Activated T-cell treated with anti-CD3 and anti-CD28 coated beads for 48 hours (primary cell): ENCODE measurements around the gene DGCR2.

Source experiments
- DNase-seq: peaks from one replicate; pipeline ENCODE4 v3.0.0-alpha.2; 2020; ENCODE audit warnings: low read depth

The DGCR2 gene

DNA sequence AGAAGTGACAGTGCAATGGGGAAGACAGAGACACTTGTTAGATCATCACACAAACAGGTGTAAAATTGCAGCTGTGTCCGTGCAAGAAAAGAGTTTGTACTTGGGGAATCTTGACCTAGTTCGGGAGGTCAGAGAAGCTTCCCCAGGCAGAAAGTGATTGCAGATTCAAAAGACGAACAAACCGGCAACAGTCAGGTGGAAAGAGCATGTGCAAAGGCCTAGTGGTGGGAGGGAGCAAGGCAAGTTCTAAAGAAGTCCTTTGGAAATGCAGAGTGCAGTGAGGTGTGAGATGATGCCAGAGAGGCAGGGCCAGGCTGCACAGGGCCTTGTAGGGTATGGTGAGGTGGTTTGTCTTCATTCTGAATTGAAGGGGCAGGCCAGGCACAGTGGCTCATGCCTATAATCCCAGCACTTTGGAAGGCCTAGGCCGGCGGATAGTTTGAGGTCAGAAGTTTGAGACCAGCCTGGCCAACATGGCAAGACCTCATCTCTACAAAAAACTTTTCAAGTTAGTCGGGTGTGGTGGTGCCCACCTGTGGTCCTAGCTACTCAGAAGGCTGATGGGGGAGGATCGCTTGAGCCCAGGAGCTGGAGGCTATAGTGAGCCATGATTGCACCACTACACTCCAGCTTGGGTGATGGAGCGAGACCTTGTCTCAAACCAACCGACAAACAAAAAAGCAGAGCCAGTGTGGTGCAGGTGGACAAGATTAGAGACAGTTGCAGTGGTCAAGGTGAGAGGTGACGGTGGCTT lies 24.2 kb upstream of the DGCR2 start:
- DNase-seq: no peak

- peak; percentile 34 for DNase-seq
Measured at GRCh38 chr22:19143967-19144400, 21.8 kb upstream of the DGCR2 start.

- DNase-seq: no peak
Measured at GRCh38 chr22:19143212-19143611, 21.0 kb upstream of the DGCR2 start.

- no peak for DNase-seq
Measured at GRCh38 chr22:19142394-19142793, 20.2 kb upstream of the DGCR2 start.

DNA sequence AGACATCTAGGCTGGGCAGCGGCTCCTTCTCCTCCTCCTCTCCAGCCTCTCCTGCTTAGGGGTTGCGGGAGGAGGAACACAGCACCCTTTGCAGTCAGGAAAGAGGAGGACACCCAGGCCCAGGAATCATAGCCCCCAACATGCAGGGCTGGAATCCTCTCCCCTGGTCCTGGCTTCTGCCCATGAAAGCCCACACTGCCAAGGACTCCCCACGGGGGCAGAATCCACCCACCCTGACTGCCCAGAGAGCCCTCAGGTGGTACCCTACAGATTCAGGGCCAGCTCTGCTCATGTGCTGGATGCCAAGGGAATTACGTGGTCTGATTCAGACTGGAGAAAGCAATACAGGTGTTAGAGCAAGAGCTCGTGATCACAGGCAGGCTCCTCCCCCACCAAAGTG lies 17.8 kb upstream of the DGCR2 start:
- no peak for DNase-seq

DNA sequence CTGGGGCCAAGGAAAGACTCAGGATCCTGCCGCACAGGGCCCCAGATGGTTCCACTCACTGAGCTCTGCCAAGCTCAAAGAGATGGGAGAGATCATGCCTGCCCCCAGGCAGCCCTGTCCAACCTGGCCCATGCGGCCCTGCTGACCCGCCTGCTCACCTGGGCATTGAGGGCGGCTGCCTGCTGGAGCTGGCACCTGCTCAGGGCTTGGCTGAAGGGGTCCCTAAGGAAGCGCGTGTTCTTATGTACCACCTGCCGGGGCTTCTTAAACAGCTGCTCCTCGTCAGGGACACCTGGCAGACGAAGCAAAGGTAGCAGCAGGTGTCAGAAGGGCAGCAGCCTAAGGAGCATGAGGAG lies 16.8 kb upstream of the DGCR2 start:
- no peak for DNase-seq

DNA sequence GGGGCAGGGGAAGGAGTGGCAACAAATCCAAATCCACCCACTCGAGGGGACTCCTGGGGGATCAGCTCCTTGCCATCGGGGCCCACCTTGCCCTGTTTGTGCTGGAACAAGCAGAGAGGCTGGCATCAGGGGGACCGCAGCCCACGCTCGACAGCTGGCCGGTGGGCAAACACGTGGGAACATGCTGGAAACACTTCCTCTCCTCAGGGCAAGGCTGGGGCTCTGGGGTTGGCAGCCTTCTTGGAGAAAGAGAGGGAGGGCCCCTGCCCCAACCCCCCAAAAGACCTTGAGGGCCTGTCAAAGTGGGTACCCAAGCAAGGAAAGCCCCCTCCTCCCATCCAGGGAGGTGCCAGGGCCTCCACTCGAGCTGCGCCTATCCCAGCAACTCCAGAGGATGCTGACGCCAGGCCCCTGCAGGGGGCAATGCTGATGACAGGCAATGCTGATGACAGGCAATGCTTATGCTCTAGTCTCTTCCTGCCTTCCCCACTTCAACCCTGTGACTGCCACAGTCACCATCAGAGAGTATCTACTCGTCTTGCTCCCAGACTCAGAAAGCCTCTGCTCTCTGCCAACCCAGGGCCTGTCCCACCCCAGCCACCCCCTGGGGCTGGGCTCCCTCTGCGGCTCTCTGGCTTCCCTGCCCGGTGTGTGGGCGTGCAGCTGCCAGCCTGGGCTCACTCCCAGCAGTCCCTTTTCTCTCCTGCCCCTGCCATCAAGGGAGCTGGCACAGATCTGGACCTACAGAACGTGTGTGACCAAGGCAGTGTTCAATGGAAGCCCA lies 16.2 kb upstream of the DGCR2 start:
- DNase-seq: no peak

- no peak for DNase-seq
Measured at GRCh38 chr22:19137384-19138216, 15.4 kb upstream of the DGCR2 start.

DNA sequence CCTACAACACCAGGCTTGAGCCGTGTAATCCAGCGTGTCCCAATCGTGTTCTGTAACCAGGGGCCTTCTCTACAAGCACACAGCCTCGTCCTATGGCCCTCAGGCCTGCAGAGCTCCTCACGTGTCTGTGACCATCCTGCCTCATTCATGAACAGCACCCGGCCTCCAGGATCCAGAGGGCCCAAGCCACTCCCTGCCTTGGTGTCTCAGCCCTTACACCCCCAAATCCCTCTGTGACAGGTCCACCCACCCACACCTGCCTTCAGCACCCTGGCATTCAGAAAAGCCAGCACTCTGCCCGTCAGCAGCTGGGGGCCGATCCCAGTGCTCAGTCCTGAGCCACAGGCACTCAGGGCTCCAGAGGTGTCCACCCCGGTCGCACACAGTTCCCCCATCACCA lies 14.7 kb upstream of the DGCR2 start:
- DNase-seq: no peak

DNA sequence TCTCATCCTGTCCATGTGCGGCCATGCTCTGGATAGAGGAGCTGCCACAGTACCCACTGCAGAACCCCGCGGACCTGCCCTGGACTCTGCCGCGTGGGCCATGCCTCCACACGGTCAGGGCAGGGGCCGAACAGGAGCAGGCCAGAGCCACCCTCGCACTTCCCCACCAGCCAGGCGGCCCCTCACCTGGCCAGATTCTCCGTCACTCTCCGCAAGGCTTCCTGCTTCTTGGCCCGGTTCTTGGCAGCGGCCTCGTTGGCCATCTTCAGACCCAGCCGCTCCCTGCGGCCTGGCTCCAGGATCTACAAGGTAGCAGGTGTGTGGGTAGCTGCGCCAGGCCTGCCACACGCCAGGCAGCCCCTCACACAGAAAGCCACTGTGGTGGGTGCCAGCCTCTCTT lies 12.7 kb upstream of the DGCR2 start:
- no peak for DNase-seq

- DNase-seq: no peak
Measured at GRCh38 chr22:19134176-19134831, 12.1 kb upstream of the DGCR2 start.

DNA sequence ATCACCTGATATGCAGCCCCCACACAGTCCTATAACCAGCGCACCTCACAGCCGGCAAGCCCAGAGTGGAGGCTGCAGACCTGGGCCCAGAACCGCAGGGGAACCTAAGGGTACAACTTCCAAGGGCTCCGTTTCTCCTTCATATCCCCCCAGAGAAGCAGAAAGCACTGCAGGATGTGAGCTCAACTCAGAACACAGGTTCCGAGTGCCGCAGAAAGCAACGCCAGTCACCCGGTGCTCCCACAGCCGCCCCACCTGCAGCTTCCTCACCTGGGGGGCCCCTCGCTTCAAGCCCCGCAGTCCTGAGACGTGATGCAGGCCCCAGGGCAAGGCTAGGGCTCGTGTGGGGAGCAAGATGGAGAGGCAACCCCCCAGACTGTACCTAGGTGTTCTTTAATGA lies 11.3 kb upstream of the DGCR2 start:
- DNase-seq: no peak

GRCh38 chr22:19132693-19133400 lies 10.6 kb upstream of the DGCR2 start:
- no peak for DNase-seq

- DNase-seq: no peak
Measured at GRCh38 chr22:19132153-19132552, 9.9 kb upstream of the DGCR2 start.

GRCh38 chr22:19131685-19132015 lies 9.4 kb upstream of the DGCR2 start:
- no peak for DNase-seq

- no peak for DNase-seq
Measured at GRCh38 chr22:19130959-19131684, 8.9 kb upstream of the DGCR2 start, which contains the start of gene TSSK2. TSSK2 (plus strand) TSS chr22:19131308; CDS start chr22:19131400, 92 bp downstream.

DNA sequence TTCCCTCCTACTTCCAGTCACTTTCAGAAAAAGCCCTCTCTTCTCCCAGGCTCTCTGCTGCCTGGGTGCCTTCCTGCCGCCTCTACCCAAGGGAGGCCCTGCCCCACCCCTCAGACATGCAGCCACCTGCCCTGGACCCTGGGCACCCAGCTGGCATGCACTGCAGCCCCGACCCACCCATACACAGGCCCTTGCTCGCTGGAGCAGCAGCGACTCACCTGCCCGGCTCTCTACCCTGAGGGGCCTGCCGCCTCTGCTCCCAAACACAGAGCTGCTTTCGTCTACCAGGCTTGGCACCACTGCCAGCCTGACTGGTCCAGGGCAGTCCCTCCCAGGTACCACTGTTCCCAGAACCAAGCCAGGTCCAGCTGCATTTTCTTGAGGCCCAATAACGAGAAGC lies 7.7 kb upstream of the DGCR2 start:
- no peak for DNase-seq

GRCh38 chr22:19128946-19129727 lies 6.9 kb upstream of the DGCR2 start:
- DNase-seq: no peak

DNA sequence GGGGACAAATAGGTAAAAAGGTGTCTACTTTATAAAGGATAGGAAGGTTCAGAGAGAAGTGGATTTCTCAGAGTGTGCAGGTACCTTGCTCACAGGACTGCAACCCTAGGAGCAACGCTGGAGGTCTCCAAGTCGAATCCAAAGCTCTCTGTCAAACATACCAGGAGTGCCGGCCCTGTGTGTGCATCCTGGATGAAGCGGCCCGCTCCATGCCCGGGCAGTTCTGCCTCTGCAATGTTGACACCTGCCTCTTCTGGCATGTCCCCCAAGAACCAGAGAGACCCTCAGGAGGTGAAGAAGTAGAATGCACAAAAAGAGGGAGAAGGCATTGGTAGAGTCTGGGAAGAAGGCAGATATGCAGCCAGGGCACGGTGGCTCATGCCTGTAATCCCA lies 5.8 kb upstream of the DGCR2 start:
- DNase-seq: no peak
